Peyer's patch (tissue), 4 donors: ENCODE measurements around the gene GRIA3.

ENCODE experiments used
- POLR2A ChIP-seq, 2 donors: fragments of 450-650 bp; IDR thresholded peaks; one replicate each; pipeline ENCODE4 v1.5.1; 2017; ENCODE audit warnings: antibody characterized with exemption in 2 of 2, mild to moderate bottlenecking in 2 of 2, moderate library complexity in 2 of 2
- TF ChIP-seq, protein P1 (sequence below), 6 experiments: fragments of 450-650 bp in 4 of 6; fragments of 200-600 bp in 2 of 6; sonication (generic) in 1 of 6; IDR thresholded peaks; one replicate each; pipeline ENCODE4 v1.5.1; 2017 to 2019; ENCODE audit warnings: antibody characterized with exemption in 6 of 6, mild to moderate bottlenecking in 3 of 6, moderate library complexity in 1 of 6

DNA sequence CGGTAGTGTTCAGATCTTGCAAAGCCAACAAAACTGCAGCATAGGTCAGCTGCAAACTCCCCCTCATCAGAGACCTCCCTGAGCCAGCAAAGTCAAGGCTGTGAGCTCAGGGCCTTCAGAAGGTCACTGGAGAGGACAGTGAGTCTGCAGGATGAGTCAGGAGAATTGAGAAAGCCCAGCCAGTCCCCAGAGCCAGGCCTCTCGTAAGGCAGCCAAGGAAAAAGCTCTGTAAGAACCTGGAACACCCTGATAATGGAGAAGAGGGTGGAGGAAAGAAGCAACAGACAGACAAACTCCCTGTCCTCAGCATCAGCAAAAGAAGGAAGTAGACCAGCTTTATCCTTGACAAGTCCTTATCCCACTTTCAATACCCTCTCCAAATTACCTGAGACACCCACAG is 33.0 kb downstream of the GRIA3 start:
- TF ChIP-seq, protein P1, sequence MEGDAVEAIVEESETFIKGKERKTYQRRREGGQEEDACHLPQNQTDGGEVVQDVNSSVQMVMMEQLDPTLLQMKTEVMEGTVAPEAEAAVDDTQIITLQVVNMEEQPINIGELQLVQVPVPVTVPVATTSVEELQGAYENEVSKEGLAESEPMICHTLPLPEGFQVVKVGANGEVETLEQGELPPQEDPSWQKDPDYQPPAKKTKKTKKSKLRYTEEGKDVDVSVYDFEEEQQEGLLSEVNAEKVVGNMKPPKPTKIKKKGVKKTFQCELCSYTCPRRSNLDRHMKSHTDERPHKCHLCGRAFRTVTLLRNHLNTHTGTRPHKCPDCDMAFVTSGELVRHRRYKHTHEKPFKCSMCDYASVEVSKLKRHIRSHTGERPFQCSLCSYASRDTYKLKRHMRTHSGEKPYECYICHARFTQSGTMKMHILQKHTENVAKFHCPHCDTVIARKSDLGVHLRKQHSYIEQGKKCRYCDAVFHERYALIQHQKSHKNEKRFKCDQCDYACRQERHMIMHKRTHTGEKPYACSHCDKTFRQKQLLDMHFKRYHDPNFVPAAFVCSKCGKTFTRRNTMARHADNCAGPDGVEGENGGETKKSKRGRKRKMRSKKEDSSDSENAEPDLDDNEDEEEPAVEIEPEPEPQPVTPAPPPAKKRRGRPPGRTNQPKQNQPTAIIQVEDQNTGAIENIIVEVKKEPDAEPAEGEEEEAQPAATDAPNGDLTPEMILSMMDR (IDR thresholded peaks at IDR 0.05) = no peak
- no peak for TF ChIP-seq POLR2A (IDR thresholded peaks at IDR 0.05)
